GM12878 (cell line): ENCODE measurements around the gene FAM89B. TPM values are rescaled to one million over a fixed set of nuclear protein-coding genes. Genes with fewer than 3 reads are reported as not detected.

ENCODE experiments used
- ATAC-seq: fragments of 200-7000 bp; cut with Tn5 transposase; 3 replicates; pipeline ENCODE4 v1.9.1; 2020; ENCODE audit warnings: mild to moderate bottlenecking, moderate library complexity
- BruUV-seq: library from RNA; stranded (reverse); fragments of 400-500 nt; replicated peaks from 2 replicates; lab custom pipeline; 2021; lab: Mats Ljungman, UMichigan
- CTCF ChIA-PET: fragments of 300-600 bp; sonication (Branson Sonifier 250); formaldehyde crosslinking; extraction: SDS; loops from one replicate; lab custom pipeline; 2021; ENCODE audit warnings: inconsistent platforms; lab: Yijun Ruan, JAX
- POLR2A ChIA-PET: fragments of 350-600 bp; formaldehyde crosslinking; extraction: SDS; loops from one replicate; lab custom pipeline; 2021; ENCODE audit warnings: inconsistent platforms; lab: Charles Lee
- RAD21 ChIA-PET: fragments of 300-600 bp; sonication (Branson Sonifier 250); formaldehyde crosslinking; loops from one replicate; lab custom pipeline; 2023; ENCODE audit warnings: antibody characterized with exemption; ENCODE audit not compliant: unreplicated experiment; lab: Charles Lee
- SMC1A ChIA-PET: fragments of 300-600 bp; sonication (Branson Sonifier 250); formaldehyde crosslinking; loops from one replicate; lab custom pipeline; 2023; ENCODE audit not compliant: unreplicated experiment, uncharacterized antibody; lab: Charles Lee
- DNase-seq: peaks from one replicate; pipeline ENCODE4 v3.0.0-alpha.2; 2011; ENCODE audit warnings: low read depth, low spot score
- FAIRE-seq: peaks from 3 replicates; lab custom pipeline; 2011; peaks lifted over from hg19 to GRCh38; lab: Jason Lieb, UNC
- H2AFZ ChIP-seq: 2 replicates; pipeline ENCODE4 v1.6.0; 2011; ENCODE audit warnings: low read depth, low read length, control low read depth; ENCODE audit not compliant: control insufficient read depth
- H3K27ac ChIP-seq: 2 replicates; pipeline ENCODE4 v1.5.1; 2011; ENCODE audit warnings: control low read depth; ENCODE audit not compliant: control insufficient read depth, insufficient read depth
- H3K27me3 ChIP-seq, 2 experiments: replicated peaks in 1 of 2; 2 replicates each; pipeline versions ENCODE4 v1.6.0 to v1.6.1; 2011; ENCODE audit warnings: low read length in 1 of 2; ENCODE audit not compliant: control insufficient read depth in 2 of 2, insufficient read depth in 2 of 2
- H3K36me3 ChIP-seq, 2 experiments: 2 replicates each; pipeline ENCODE4 v1.5.1; 2011; ENCODE audit warnings: low read length in 1 of 2; ENCODE audit not compliant: control insufficient read depth in 2 of 2, insufficient read depth in 2 of 2
- H3K4me1 ChIP-seq: 2 replicates; pipeline ENCODE4 v1.6.1; 2011; ENCODE audit warnings: mild to moderate bottlenecking, low read length, moderate library complexity, mixed read lengths; ENCODE audit not compliant: control insufficient read depth, insufficient read depth
- H3K4me2 ChIP-seq: 2 replicates; pipeline ENCODE4 v1.6.0; 2011; ENCODE audit warnings: control low read depth; ENCODE audit not compliant: control insufficient read depth, insufficient read depth
- H3K4me3 ChIP-seq: fragments of 200-600 bp; sonication (generic); 2 replicates; pipeline ENCODE4 v1.5.1; 2016
- H3K79me2 ChIP-seq: 2 replicates; pipeline ENCODE4 v1.6.0; 2011; ENCODE audit warnings: low read length; ENCODE audit not compliant: control insufficient read depth, insufficient read depth
- H3K9ac ChIP-seq: 2 replicates; pipeline ENCODE4 v1.8.0; 2011; ENCODE audit warnings: low read length, control low read depth, mixed read lengths; ENCODE audit not compliant: control insufficient read depth, insufficient read depth
- H3K9me3 ChIP-seq: replicated peaks from 3 replicates; pipeline ENCODE4 v1.5.1; 2011; ENCODE audit warnings: mild to moderate bottlenecking, low read length; ENCODE audit not compliant: control insufficient read depth, insufficient read depth
- H4K20me1 ChIP-seq: 2 replicates; pipeline ENCODE4 v1.6.0; 2011; ENCODE audit not compliant: control insufficient read depth, insufficient read depth
- GABPA ChIP-seq: IDR thresholded peaks from 2 replicates; pipeline ENCODE4 v1.6.1; 2014; ENCODE audit warnings: antibody characterized with exemption, low read depth, mild to moderate bottlenecking, inconsistent platforms
- KDM1A ChIP-seq: fragments of 200-600 bp; sonication (generic); IDR thresholded peaks from 2 replicates; pipeline ENCODE4 v1.6.1; 2016; ENCODE audit warnings: borderline replicate concordance
- MTA2 ChIP-seq: fragments of 450-650 bp; IDR thresholded peaks from 2 replicates; pipeline ENCODE4 v1.6.1; 2016; ENCODE audit warnings: low read depth, mild to moderate bottlenecking, moderate library complexity
- WGBS: methylation state at CpG from one replicate; pipeline ENCODE4 v1.1.6; 2016; ENCODE audit warnings: low lambda C conversion rate; ENCODE audit not compliant: insufficient replicate concordance, insufficient coverage; ENCODE audit errors: missing lambda C conversion rate; 5-methylcytosine and 5-hydroxymethylcytosine counted together
- in situ Hi-C: fragments of 300-500 bp; cut with MboI; formaldehyde crosslinking; loops from 9 replicates; pipeline ENCODE4 v1.14.3; 2018; ENCODE audit warnings: mixed read lengths
- intact Hi-C: fragments of 100-400 bp; cut with micrococcal nuclease; formaldehyde crosslinking; loops from one replicate; pipeline ENCODE4 v1.14.2; 2022; ENCODE audit not compliant: unreplicated experiment
- polyA plus RNA-seq, 11 experiments: library from polyadenylated mRNA; depleted of rRNA in 4 of 11; unstranded in 6 of 11; stranded (reverse) in 5 of 11; fragments of >200 nt; fragmentation: Nextera tagmentation in 4 of 11; fragmentation: Illumina TruSeq in 1 of 11; extraction: Ambion mirVana in 4 of 11; extraction: Trizol in 1 of 11; gene quantifications; 1 replicate in 1 of 11; 2 replicates in 10 of 11; pipeline versions ENCODE4 v1.2.1 to v1.2.3, GENCODE V29; 2011 to 2016; ENCODE audit warnings: inconsistent platforms in 2 of 11, missing spikeins in 2 of 11, low read depth in 1 of 11
- total RNA-seq, 4 experiments: library from RNA; depleted of rRNA in 3 of 4; stranded (reverse); fragments of >200 nt in 3 of 4; fragmentation: Illumina TruSeq in 1 of 4; extraction: Trizol in 1 of 4; gene quantifications; 2 replicates each; pipeline versions ENCODE4 v1.2.1 to v1.2.3, GENCODE V29; 2013 to 2021
- TF ChIP-seq, protein P1 (sequence below): IDR thresholded peaks from 2 replicates; pipeline ENCODE4 v1.6.1; 2011; ENCODE audit warnings: borderline replicate concordance, low read depth, mild to moderate bottlenecking, moderate library complexity, low read length; ENCODE audit not compliant: insufficient read depth, poor library complexity, severe bottlenecking

Gene FAM89B
- total and polyA plus RNA-seq, 10 of the 15 experiments (the other 5 are each of a cell fraction or from before 2014, with no cell fraction given), result 0.34 to 36.7 (median 9.8) TPM

DNA sequence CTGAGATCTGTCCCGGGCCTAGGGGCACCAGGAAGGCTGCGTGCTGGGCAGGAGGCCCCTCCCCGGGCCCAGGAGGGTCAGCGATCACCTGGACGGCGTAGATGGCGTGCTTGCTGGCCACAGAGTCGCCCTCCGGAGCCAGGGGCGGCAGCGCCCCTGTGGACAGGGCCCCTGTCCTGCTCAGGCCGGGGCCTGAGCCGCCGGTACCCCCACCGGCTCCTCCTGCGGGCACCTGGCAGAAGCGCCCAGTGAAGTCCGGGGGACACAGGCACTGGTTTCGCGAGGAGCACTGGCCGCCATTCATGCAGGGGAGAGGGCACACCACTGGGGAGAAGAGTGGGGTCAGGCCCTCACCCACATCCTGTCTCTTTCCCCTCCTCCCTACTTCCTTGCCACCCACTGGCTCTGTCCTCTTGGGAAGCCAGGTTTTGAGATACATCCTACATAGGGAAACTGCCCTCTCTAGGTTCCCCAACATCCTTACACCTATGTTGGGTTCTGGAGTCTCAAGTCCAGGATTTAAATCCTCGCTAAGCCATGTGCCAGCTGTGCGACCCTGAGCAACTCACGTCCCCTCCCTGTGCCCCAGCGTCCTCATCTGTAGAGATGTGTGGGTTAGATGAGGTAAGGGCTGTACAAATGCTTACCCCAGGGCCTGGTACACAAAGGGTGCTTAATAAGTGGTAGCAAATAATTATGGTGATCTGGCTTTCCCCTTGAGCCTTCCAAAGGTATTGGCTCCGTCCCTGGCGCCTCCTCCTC, 18.1 kb upstream of the FAM89B start:
- CTCF ChIA-PET, result interaction anchor here (1.6 kb wide), 1 partner anchor 14 kb away, joined by 4 read pairs; no protein-coding TSS in a partner anchor
- 72% methylated on average over 26 of the region's 27 CpGs for WGBS
- H3K4me3 ChIP-seq, result no peak overlapping the region

More for the DNA sequence above, 18.1 kb upstream of the FAM89B start:
- 0 out of 2 replicates have a peak, but pooled peaks cover 2% of the 10 kb centered on the region for H3K4me1 ChIP-seq
- ChIA-PET SMC1A (no interaction called here), POLR2A (no interaction called here)
- no peaks in the 10 kb centered on the region for H3K79me2 ChIP-seq
- H3K9me3 ChIP-seq, result no peaks in the 10 kb centered on the region
- no peaks in the 10 kb centered on the region for H4K20me1 ChIP-seq
- in situ Hi-C loops (no loop called here), intact Hi-C loops (no loop called here)
- no peak overlapping the region for H3K4me2 ChIP-seq
- no peak overlapping the region for H3K27ac ChIP-seq
- no TSS peak for BruUV-seq
- H2AFZ ChIP-seq, result no peak overlapping the region
- no peak for FAIRE-seq
- TF ChIP-seq KDM1A (no peak), GABPA (no peak), MTA2 (no peak)
- TF ChIP-seq, protein P1, sequence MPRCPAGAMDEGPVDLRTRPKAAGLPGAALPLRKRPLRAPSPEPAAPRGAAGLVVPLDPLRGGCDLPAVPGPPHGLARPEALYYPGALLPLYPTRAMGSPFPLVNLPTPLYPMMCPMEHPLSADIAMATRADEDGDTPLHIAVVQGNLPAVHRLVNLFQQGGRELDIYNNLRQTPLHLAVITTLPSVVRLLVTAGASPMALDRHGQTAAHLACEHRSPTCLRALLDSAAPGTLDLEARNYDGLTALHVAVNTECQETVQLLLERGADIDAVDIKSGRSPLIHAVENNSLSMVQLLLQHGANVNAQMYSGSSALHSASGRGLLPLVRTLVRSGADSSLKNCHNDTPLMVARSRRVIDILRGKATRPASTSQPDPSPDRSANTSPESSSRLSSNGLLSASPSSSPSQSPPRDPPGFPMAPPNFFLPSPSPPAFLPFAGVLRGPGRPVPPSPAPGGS, result peak; percentile 87
- TF ChIP-seq, all 136 proteins: peak for 1
- no peaks in the 10 kb centered on the region; a peak in 2 of 4 replicates for H3K27me3 ChIP-seq
- RAD21 ChIA-PET, result no interaction called here
- ATAC-seq (no peak), DNase-seq (no peak)
- H3K9ac ChIP-seq, result no peak overlapping the region
- H3K36me3 ChIP-seq, result no peaks in the 10 kb centered on the region
